Caco-2 (cell line): ENCODE data around the gene BRSK1. TPM values are rescaled to one million over a fixed set of nuclear protein-coding genes. Genes with fewer than 3 reads are reported as not detected.

ENCODE experiments used
- BruUV-seq: library from RNA; stranded (reverse); fragments of 400-500 nt; replicated peaks from 2 replicates; lab custom pipeline; 2021; lab: Mats Ljungman, UMichigan
- CTCF ChIA-PET: fragments of 300-600 bp; sonication (Branson Sonifier 250); formaldehyde crosslinking; loops from one replicate; lab custom pipeline; 2022; ENCODE audit warnings: antibody characterized with exemption; lab: Charles Lee
- POLR2A ChIA-PET: fragments of 300-600 bp; sonication (Branson Sonifier 250); formaldehyde crosslinking; loops from one replicate; lab custom pipeline; 2022; ENCODE audit warnings: antibody characterized with exemption; lab: Charles Lee
- DNase-seq, 2 experiments: peaks; one replicate each; pipeline versions ENCODE4 v3.0.0 to v3.0.0-alpha.2; 2020 to 2022
- H3K27me3 ChIP-seq: replicated peaks from 2 replicates; pipeline ENCODE4 v1.6.0; 2011; ENCODE audit warnings: low read length; ENCODE audit not compliant: control insufficient read depth, insufficient read depth
- H3K36me3 ChIP-seq: 2 replicates; pipeline ENCODE4 v1.5.1; 2011; ENCODE audit warnings: low read length; ENCODE audit not compliant: control insufficient read depth, insufficient read depth
- H3K4me1 ChIP-seq: fragments of 250-450 bp; sonication (Bioruptor Pico); 2 replicates; pipeline ENCODE4 v1.5.1; 2020; ENCODE audit warnings: mild to moderate bottlenecking
- H3K4me3 ChIP-seq: 2 replicates; pipeline ENCODE4 v1.5.1; 2011; ENCODE audit warnings: low read depth, mild to moderate bottlenecking, control low read depth, low read length
- H3K9me3 ChIP-seq: fragments of 250-450 bp; sonication (Bioruptor Pico); 2 replicates; pipeline ENCODE4 v1.5.1; 2020; ENCODE audit warnings: mild to moderate bottlenecking, moderate library complexity
- H3K27ac Mint-ChIP-seq: one replicate; pipeline ENCODE4 v1.8.0; 2022; ENCODE audit warnings: mixed read lengths; ENCODE audit not compliant: unreplicated experiment
- H3K27me3 Mint-ChIP-seq: one replicate; pipeline ENCODE4 v1.8.0; 2022; ENCODE audit warnings: mixed read lengths; ENCODE audit not compliant: insufficient read depth, unreplicated experiment
- H3K36me3 Mint-ChIP-seq: one replicate; pipeline ENCODE4 v1.8.0; 2022; ENCODE audit warnings: mild to moderate bottlenecking, mixed read lengths; ENCODE audit not compliant: insufficient read depth, unreplicated experiment
- H3K4me1 Mint-ChIP-seq: one replicate; pipeline ENCODE4 v1.8.0; 2022; ENCODE audit warnings: low read depth, mixed read lengths; ENCODE audit not compliant: unreplicated experiment
- H3K4me3 Mint-ChIP-seq: one replicate; pipeline ENCODE4 v1.8.0; 2022; ENCODE audit warnings: mild to moderate bottlenecking, moderate library complexity, mixed read lengths; ENCODE audit not compliant: unreplicated experiment
- H3K9me3 Mint-ChIP-seq: one replicate; pipeline ENCODE4 v1.8.0; 2022; ENCODE audit warnings: mixed read lengths; ENCODE audit not compliant: unreplicated experiment
- intact Hi-C: fragments of 100-400 bp; cut with micrococcal nuclease; formaldehyde crosslinking; loops from one replicate; pipeline ENCODE4 v1.10.0; 2022; ENCODE audit not compliant: unreplicated experiment
- total RNA-seq: library from RNA; stranded (reverse); gene quantifications from 2 replicates; pipeline ENCODE4 v1.2.3, GENCODE V29; 2022
- TF ChIP-seq, protein P1 (sequence below), 2 experiments: fragments of 200-600 bp in 1 of 2; IDR thresholded peaks; 1 replicate in 1 of 2; 2 replicates in 1 of 2; pipeline versions ENCODE4 v1.5.1 to v1.8.0; 2011 to 2022; ENCODE audit warnings: antibody characterized with exemption in 1 of 2, control low read depth in 1 of 2, inconsistent platforms in 1 of 2, low read depth in 1 of 2, low read length in 1 of 2, mild to moderate bottlenecking in 1 of 2, moderate library complexity in 1 of 2; ENCODE audit not compliant: insufficient read depth in 1 of 2, severe bottlenecking in 1 of 2, unreplicated experiment in 1 of 2

The BRSK1 gene
- total RNA-seq, 1 experiment from 2014 or later: 28.6 TPM

- Mint-ChIP-seq H3K36me3 (peaks cover 18% of the 10 kb centered on the region), H3K27ac (no peak overlapping the region), H3K27me3 (peaks cover 10% of the 10 kb centered on the region), H3K4me3 (no peak overlapping the region), H3K9me3 (no peaks in the 10 kb centered on the region), H3K4me1 (peaks cover 9% of the 10 kb centered on the region)
- ChIA-PET CTCF (interaction anchor here (1.1 kb wide), 1 partner anchor 9 kb away, joined by 4 read pairs; the partner anchor contains the start of gene KMT5C), POLR2A (interaction anchor here (0.5 to 2.0 kb wide), 3 partner anchors 9 to 96 kb away, joined by 3 to 23 read pairs (median 9); partner anchors contain the start of genes HSPBP1 and KMT5C)
- H3K9me3 ChIP-seq: no peaks in the 10 kb centered on the region
- H3K27me3 ChIP-seq: peaks cover 5% of the 10 kb centered on the region
- no TSS peak for BruUV-seq
- peaks cover 3% of the 10 kb centered on the region; the same call in 1 of the 2 replicates for H3K36me3 ChIP-seq
- H3K4me3 ChIP-seq: no peak overlapping the region
- H3K4me1 ChIP-seq: peaks cover 15% of the 10 kb centered on the region
- TF ChIP-seq, protein P1, sequence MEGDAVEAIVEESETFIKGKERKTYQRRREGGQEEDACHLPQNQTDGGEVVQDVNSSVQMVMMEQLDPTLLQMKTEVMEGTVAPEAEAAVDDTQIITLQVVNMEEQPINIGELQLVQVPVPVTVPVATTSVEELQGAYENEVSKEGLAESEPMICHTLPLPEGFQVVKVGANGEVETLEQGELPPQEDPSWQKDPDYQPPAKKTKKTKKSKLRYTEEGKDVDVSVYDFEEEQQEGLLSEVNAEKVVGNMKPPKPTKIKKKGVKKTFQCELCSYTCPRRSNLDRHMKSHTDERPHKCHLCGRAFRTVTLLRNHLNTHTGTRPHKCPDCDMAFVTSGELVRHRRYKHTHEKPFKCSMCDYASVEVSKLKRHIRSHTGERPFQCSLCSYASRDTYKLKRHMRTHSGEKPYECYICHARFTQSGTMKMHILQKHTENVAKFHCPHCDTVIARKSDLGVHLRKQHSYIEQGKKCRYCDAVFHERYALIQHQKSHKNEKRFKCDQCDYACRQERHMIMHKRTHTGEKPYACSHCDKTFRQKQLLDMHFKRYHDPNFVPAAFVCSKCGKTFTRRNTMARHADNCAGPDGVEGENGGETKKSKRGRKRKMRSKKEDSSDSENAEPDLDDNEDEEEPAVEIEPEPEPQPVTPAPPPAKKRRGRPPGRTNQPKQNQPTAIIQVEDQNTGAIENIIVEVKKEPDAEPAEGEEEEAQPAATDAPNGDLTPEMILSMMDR (IDR thresholded peaks at IDR 0.05; ENCODE audit: insufficient read depth in 1 of 2, low read depth in 1 of 2, low read length in 1 of 2, severe bottlenecking in 1 of 2, unreplicated experiment in 1 of 2): no peak
- DNase-seq: peak in 1 of 2 experiments; percentile 30
- intact Hi-C loops: no loop called here
These were observed 64.7 kb downstream of the BRSK1 start for GRCh38 chr19:55348317-55349034.

DNA sequence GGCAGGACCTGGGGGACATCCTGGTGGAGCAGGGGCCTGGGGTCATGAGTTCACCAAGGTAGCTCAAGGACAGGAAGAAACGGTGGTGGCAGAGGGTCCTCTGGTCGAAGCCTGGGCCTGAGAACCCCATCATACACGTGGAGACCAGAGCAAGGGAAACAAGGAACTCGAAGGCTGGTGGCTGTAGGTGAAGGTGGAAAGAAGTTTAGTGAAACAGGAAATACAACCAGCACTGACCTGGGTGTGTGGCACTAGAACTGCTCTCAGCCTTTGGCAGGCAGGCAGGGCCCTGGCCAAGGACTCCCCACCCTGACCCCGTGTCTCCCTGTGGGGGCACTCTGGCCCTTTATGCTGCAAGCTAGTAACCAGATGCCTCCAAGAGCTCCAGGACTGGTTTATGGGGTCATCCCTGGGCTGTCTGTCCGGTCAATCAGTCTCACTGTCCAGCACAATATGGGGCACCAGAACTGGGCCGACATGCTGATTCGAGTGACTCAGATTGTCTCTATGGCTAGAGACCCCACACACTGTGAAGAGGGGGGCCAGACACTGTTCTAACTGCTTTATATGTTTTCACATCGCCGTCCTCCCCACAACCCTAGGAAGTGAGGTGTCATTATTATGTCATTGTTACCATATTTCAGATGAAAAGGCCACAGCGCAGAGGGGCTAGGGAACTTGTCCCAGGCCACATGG is 67.0 kb downstream of the BRSK1 start:
- ChIA-PET POLR2A (interaction anchor here (0.6 to 1.2 kb wide), 2 partner anchors 11 to 18 kb away, joined by 3 to 6 read pairs; partner anchors contain the start of gene KMT5C), CTCF (interaction anchor here (1.0 kb wide), 1 partner anchor 12 kb away, joined by 4 read pairs; no protein-coding TSS in a partner anchor)
- no peak overlapping the region for H3K4me3 ChIP-seq
- no peaks in the 10 kb centered on the region for H3K36me3 ChIP-seq
- peaks cover 10% of the 10 kb centered on the region for H3K27me3 Mint-ChIP-seq
- H3K36me3 Mint-ChIP-seq: peaks cover 15% of the 10 kb centered on the region
- H3K9me3 Mint-ChIP-seq: no peaks in the 10 kb centered on the region
- TF ChIP-seq, protein P1 (IDR thresholded peaks at IDR 0.05; ENCODE audit: insufficient read depth in 1 of 2, low read depth in 1 of 2, low read length in 1 of 2, severe bottlenecking in 1 of 2, unreplicated experiment in 1 of 2): no peak
- peaks cover 5% of the 10 kb centered on the region for H3K27me3 ChIP-seq
- no peaks in the 10 kb centered on the region for H3K9me3 ChIP-seq
- DNase-seq: no peak
- peaks cover 19% of the 10 kb centered on the region for H3K4me1 ChIP-seq
- intact Hi-C loops: no loop called here
- H3K27ac Mint-ChIP-seq: no peak overlapping the region
- H3K4me1 Mint-ChIP-seq: peaks cover 9% of the 10 kb centered on the region
- H3K4me3 Mint-ChIP-seq: no peak overlapping the region
- BruUV-seq: no TSS peak

- peaks cover 13% of the 10 kb centered on the region for H3K36me3 Mint-ChIP-seq
- ChIA-PET POLR2A (no interaction called here), CTCF (interaction anchor here (1.1 kb wide), 1 partner anchor 13 kb away, joined by 3 read pairs; the partner anchor contains the start of gene KMT5C)
- TF ChIP-seq, protein P1 (IDR thresholded peaks at IDR 0.05; ENCODE audit: insufficient read depth in 1 of 2, low read depth in 1 of 2, low read length in 1 of 2, severe bottlenecking in 1 of 2, unreplicated experiment in 1 of 2): no peak
- peaks cover 10% of the 10 kb centered on the region for H3K27me3 Mint-ChIP-seq
- H3K27me3 ChIP-seq: peaks cover 5% of the 10 kb centered on the region
- no peaks in the 10 kb centered on the region for H3K9me3 Mint-ChIP-seq
- H3K4me3 ChIP-seq: no peak overlapping the region
- H3K9me3 ChIP-seq: no peaks in the 10 kb centered on the region
- H3K36me3 ChIP-seq: no peaks in the 10 kb centered on the region
- H3K27ac Mint-ChIP-seq: no peak overlapping the region
- DNase-seq: no peak
- BruUV-seq: no TSS peak
- peaks cover 19% of the 10 kb centered on the region for H3K4me1 ChIP-seq
- peak overlapping the region; percentile 80 for H3K4me3 Mint-ChIP-seq
- H3K4me1 Mint-ChIP-seq: peaks cover 9% of the 10 kb centered on the region
- intact Hi-C loops: no loop called here
These were observed 68.2 kb downstream of the BRSK1 start for GRCh38 chr19:55352040-55352439.
